Motor neuron (in vitro differentiated cells): ENCODE measurements around the gene ATP2A3. TPM values are rescaled to one million over a fixed set of nuclear protein-coding genes. Genes with fewer than 3 reads are reported as not detected.
A peak's percentile ranks its signal among the peaks of the same experiment; 100 is the strongest.

Experiments used
- ATAC-seq, 8 experiments: fragments of 200-7000 bp; cut with Tn5 transposase; replicated peaks in 6 of 8; 2 replicates each; pipeline ENCODE4 v1.8.0; 2021; ENCODE audit warnings: mild to moderate bottlenecking in 8 of 8, moderate library complexity in 8 of 8
- H3K27ac ChIP-seq, 2 donors: fragments of 250-450 bp; sonication (Bioruptor Pico); 2 replicates each; pipeline ENCODE4 v1.9.0; 2021; ENCODE audit warnings: antibody characterized with exemption in 2 of 2, mild to moderate bottlenecking in 2 of 2, moderate library complexity in 1 of 2
- H3K4me1 ChIP-seq, 2 donors: fragments of 250-450 bp; sonication (Bioruptor Pico); replicated peaks in 1 of 2; 2 replicates each; pipeline ENCODE4 v1.6.1; 2021; ENCODE audit warnings: antibody characterized with exemption in 2 of 2, mild to moderate bottlenecking in 2 of 2, moderate library complexity in 1 of 2
- H3K4me3 ChIP-seq, 5 donors: fragments of 250-450 bp; sonication (Bioruptor Pico); 2 replicates each; pipeline ENCODE4 v1.9.0; 2021; ENCODE audit warnings: antibody characterized with exemption in 5 of 5, mild to moderate bottlenecking in 5 of 5, moderate library complexity in 4 of 5
- WGBS, 10 experiments: fragments of 450-650 bp; shearing (Covaris generic); methylation state at CpG; one replicate each; pipeline ENCODE4 v1.0.0; 2022; 5-methylcytosine and 5-hydroxymethylcytosine counted together
- in situ Hi-C, 9 experiments: fragments of 400-800 bp; cut with MboI; loops; one replicate each; pipeline ENCODE4 v1.15.0; 2021; ENCODE audit warnings: low sequenced_read_pairs in 9 of 9, low pct_unique_long_range_greater_than_20kb in 2 of 9; ENCODE audit not compliant: unreplicated experiment in 9 of 9
- total RNA-seq, 8 experiments: library from RNA; unstranded; fragments of 300-600 nt; gene quantifications; 2 replicates each; pipeline versions ENCODE4 v1.2.3 to v1.2.4, GENCODE V29; 2022

Gene ATP2A3
- 1 to 10 TPM in 4 of 8 experiments, under 1 TPM in 4; 0.07 to 3.9 (median 1.00) TPM for total RNA-seq

GRCh38 chr17:3964203-3965117 is at the start of gene ATP2A3:
Gene ATP2A3, minus strand, starts transcription at chr17:3964437. Its CDS starts 146 bp downstream, at chr17:3964291.
- Histone ChIP-seq H3K4me1 (peaks cover 0 to 8% of the 10 kb centered on the region in 2 donors), H3K27ac (no peak within 1 kb of the TSS), H3K4me3 (no peak within 1 kb of the TSS)
- WGBS, 10 experiments, result 0 to 15% (median 12%) methylated on average over 2 to 11 of the region's 92 CpGs; no CpG with 5 or more reads in 7 of the 10 experiments
- peak in 7 of 8 experiments; percentile 4 to 72 (median 22) for ATAC-seq
- in situ Hi-C loops, result no loop called here

GRCh38 chr17:4010754-4011153 is 46.5 kb upstream of the ATP2A3 start:
- no peaks in the 10 kb centered on the region for H3K4me1 ChIP-seq
- in situ Hi-C loops, result no loop called here
- whole genome bisulfite sequencing, 10 experiments, result 71 to 100% (median 94%) methylated on average over 1 to 2 of the region's 2 CpGs; no CpG with 5 or more reads in 1 of the 10 experiments
- no peak for ATAC-seq
- no peak overlapping the region for H3K27ac ChIP-seq
- H3K4me3 ChIP-seq, result no peak overlapping the region

DNA sequence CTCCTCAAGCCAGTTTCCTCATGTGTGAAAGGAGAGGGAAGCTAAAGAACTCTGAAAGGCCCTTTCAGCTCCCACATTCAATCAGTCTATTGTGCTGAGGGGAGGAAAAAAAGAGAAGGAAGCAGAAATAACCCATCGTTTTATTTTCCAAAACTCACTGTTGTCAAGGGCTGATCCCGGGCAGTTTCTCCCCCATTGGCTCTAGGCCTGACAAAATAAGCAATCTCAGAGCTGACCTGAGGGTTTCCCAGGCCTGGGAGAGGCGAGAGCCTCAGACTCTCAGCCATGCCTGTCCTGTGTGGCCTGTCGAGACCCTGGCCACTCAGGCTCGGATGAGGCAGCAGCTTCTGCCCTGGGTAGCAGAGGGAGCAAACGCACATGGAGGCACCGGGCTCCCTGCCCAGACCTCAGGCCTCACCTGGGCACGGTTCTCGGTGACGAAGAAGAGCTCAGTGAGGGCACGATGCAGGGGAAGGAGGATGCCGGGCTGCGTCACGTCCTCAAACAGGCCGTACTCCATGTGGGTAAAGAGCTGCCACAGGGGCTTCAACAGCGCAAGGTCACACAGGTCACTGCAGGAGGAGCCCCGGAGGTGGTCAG is 45.0 kb upstream of the ATP2A3 start:
- Histone ChIP-seq H3K27ac (no peak overlapping the region), H3K4me3 (no peak overlapping the region), H3K4me1 (no peaks in the 10 kb centered on the region)
- ATAC-seq, result no peak
- in situ Hi-C loops, result loop anchor here in 1 of 9 experiments (10.0 kb wide), 1 partner anchor 94 kb away; the partner anchor contains the start of gene P2RX1
- WGBS, 10 experiments, result 80 to 100% (median 100%) methylated on average over 1 to 10 of the region's 17 CpGs; no CpG with 5 or more reads in 3 of the 10 experiments

DNA sequence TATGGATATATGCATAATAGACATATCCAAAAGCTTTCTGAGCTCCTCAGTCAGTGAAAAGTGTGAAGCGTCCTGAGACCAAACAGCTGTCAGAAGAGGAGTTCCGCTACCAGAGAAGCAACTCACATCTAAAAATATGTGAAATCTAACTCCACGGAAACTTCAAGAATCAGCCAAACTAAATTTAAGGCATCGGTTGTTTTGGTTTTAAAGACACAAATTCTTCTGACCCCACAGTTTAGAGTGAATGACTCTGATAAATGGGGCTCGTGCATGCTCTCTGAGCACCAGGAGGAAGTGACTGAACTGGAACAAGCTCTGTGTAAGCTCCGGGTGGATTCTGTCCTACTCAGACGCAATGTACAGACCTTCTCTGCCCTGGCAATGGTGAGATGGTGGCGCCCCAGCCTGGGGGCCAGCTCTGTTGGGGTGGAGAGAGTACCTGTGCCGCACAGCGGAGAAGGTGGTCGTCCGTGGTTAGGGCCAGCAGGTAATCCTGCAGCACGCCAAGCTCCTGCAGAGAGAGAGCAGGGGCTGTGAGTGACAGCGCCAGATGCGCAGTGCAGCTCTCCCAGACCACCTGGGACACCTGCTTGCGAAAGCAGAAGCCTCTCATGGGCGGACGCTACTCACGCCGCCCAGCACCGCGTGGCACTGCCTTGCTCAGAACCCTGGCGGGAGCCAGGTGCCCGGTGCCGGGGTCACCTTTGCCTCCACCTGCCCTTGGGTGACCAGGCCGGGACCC is 44.4 kb upstream of the ATP2A3 start:
- in situ Hi-C loops, result loop anchor here in 1 of 9 experiments (10.0 kb wide), 1 partner anchor 94 kb away; the partner anchor contains the start of gene P2RX1
- no peak for ATAC-seq
- 68 to 95% (median 87%) methylated on average over 3 to 15 of the region's 26 CpGs; no CpG with 5 or more reads in 2 of the 10 experiments for WGBS, 10 experiments
- Histone ChIP-seq H3K27ac (no peak overlapping the region), H3K4me1 (no peaks in the 10 kb centered on the region), H3K4me3 (no peak overlapping the region)

DNA sequence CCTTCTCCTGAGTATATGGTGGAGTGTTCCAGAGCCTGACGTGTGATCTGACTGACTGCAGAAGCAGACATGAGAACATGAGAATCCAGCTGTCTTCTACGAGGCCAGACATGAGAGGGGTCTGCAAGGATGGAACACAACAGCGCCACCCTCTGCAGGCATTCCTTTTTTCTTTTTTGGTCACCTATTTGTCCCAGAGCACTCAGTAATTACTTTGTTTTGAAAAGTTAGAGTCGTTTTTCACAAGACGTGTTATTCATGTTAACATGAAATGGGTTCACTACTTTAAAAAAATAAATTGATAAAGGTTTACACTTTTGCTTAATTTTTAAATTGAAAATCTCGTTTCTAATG is 43.8 kb upstream of the ATP2A3 start:
- in situ Hi-C loops, result loop anchor here in 1 of 9 experiments (10.0 kb wide), 1 partner anchor 93 kb away; the partner anchor contains the start of gene P2RX1
- Histone ChIP-seq H3K4me1 (no peaks in the 10 kb centered on the region), H3K4me3 (no peak overlapping the region), H3K27ac (no peak overlapping the region)
- ATAC-seq, result no peak
- WGBS, 10 experiments, result 61 to 100% (median 81%) methylated on average over 1 to 6 of the region's 6 CpGs; no CpG with 5 or more reads in 2 of the 10 experiments

GRCh38 chr17:4007346-4008081 is 43.3 kb upstream of the ATP2A3 start:
- Histone ChIP-seq H3K4me1 (no peaks in the 10 kb centered on the region), H3K4me3 (no peak overlapping the region), H3K27ac (no peak overlapping the region)
- 85 to 100% (median 95%) methylated on average over 4 to 14 of the region's 27 CpGs; no CpG with 5 or more reads in 3 of the 10 experiments for WGBS, 10 experiments
- in situ Hi-C loops, result loop anchor here in 1 of 9 experiments (10.0 kb wide), 1 partner anchor 93 kb away; the partner anchor contains the start of gene P2RX1
- no peak for ATAC-seq

DNA sequence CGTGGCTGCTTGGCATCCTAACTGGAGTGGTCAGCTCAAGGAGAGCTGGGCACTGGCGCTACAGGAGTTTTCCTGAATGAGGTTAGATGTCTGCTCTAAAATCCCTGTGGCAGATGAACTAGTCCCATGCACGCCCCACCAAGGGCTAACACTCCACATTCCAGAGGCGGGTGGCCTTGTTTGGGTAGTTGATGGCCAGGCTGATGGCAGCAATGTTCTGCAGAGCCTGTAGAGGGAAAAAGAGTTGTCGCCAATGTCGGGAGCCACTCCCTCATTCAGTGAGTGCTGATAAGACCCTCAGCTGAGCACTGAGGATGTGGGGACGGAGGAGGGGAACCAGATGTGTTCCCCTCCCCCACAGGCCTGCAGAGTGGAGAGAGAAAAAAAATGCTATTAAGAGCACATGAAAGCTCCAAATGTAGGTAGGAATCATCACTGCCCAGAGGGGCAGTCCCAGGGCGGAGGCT is 42.5 kb upstream of the ATP2A3 start:
- peak in 1 of 8 experiments; percentile 1 for ATAC-seq
- WGBS, 10 experiments, result 86 to 100% (median 95%) methylated on average over 1 to 2 of the region's 8 CpGs; no CpG with 5 or more reads in 6 of the 10 experiments
- Histone ChIP-seq H3K4me3 (no peak overlapping the region), H3K27ac (no peak overlapping the region), H3K4me1 (no peaks in the 10 kb centered on the region)
- in situ Hi-C loops, result loop anchor here in 1 of 9 experiments (10.0 kb wide), 1 partner anchor 92 kb away; the partner anchor contains the start of gene P2RX1

DNA sequence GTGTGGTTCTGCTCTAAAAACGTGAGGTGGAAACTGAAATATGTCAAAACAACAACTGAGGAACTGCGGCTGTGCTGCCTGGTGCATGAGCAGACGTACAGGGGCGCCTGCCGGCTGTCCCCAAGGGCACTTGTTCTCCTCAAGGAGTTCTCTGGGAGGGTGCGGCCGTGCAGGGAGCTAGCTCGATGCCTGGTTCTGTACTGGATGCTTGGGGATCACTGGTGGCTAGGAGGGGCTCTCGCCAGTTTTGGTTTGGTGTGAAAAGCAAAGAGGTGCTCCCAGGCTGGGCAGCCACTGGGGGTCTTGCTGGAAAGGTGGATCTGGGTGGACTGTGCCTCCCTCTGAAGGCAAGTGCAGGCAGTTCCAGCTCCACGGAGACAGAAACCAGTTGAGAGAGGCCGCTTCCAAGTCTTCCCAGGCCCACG is 41.9 kb upstream of the ATP2A3 start:
- no peak overlapping the region for H3K4me3 ChIP-seq
- WGBS, 10 experiments, result 40 to 100% (median 87%) methylated on average over 1 to 5 of the region's 12 CpGs; no CpG with 5 or more reads in 2 of the 10 experiments
- H3K4me1 ChIP-seq, result no peaks in the 10 kb centered on the region
- in situ Hi-C loops, result loop anchor here in 1 of 9 experiments (10.0 kb wide), 1 partner anchor 91 kb away; the partner anchor contains the start of gene P2RX1
- no peak overlapping the region for H3K27ac ChIP-seq
- ATAC-seq, result peak in 1 of 8 experiments; percentile 7

- H3K4me3 ChIP-seq, result no peak overlapping the region
- peak in 1 of 8 experiments; percentile 1 for ATAC-seq
- no peak overlapping the region for H3K27ac ChIP-seq
- no peaks in the 10 kb centered on the region for H3K4me1 ChIP-seq
- in situ Hi-C loops, result loop anchor here in 1 of 9 experiments (10.0 kb wide), 1 partner anchor 91 kb away; the partner anchor contains the start of gene P2RX1
- WGBS, 10 experiments, result 33 to 100% (median 98%) methylated on average over 1 to 11 of the region's 22 CpGs; no CpG with 5 or more reads in 3 of the 10 experiments
Observed at GRCh38 chr17:4005296-4006164, 41.3 kb upstream of the ATP2A3 start.

DNA sequence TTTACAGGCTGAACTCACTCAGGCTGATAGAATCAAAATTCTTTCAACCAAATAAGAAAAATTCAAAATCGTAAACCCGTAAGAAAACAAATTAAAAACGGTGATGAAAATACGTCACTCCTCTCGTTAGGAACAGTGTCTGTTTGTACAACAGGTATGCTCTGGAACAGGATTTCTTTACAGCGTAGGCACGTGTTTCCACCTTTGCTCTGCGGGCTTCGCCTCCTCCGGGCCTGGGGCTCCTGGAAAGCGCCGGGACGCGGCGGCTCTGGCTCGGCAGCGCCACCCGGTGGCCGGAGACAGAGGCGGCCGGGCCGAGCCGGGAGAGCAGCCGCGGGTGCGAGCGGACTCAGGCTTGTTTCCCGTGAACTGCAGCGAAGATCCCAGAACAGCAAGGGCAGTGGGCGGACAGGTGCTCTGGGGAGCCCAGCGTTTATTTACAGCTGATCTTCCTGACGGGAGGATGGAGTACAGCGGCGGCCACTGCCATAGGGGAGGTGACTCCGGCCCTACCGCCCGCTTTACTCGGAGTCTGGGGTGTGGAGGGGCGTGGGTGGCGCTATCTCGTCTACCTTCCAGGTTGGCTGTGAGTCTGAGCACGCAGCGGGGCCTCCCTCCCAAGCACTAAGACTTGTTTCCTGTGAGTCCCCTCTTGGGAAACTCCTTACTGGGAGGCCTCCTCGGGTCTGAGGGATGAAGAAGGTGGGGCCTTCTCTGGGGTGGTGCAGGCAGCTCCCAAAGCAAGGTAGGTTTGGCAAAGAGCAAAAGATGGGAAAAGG is 40.5 kb upstream of the ATP2A3 start:
- ATAC-seq, result peak; percentile 69 to 90 (median 74)
- Histone ChIP-seq H3K4me3 (no peak overlapping the region), H3K4me1 (no peaks in the 10 kb centered on the region), H3K27ac (no peak overlapping the region)
- in situ Hi-C loops, result loop anchor here in 1 of 9 experiments (10.0 kb wide), 1 partner anchor 90 kb away; the partner anchor contains the start of gene P2RX1
- 8 to 94% (median 47%) methylated on average over 2 to 19 of the region's 44 CpGs; no CpG with 5 or more reads in 1 of the 10 experiments for WGBS, 10 experiments
